Cardiac fibroblast (primary cell): Measurements from ENCODE around the gene SLFNL1.

Experiments
- DNase-seq, 2 donors: peaks; one replicate each; pipeline versions ENCODE4 v3.0.0 to v3.0.0-alpha.2; 2010; ENCODE audit warnings: low read depth in 2 of 2
- H3K4me3 ChIP-seq, 2 donors: replicated peaks in 1 of 2; 1 replicate in 1 of 2; 2 replicates in 1 of 2; pipeline ENCODE4 v1.5.1; 2011; ENCODE audit warnings: low read depth in 2 of 2, low read length in 2 of 2, mild to moderate bottlenecking in 2 of 2, moderate library complexity in 1 of 2
- TF ChIP-seq, protein P1 (sequence below): IDR thresholded peaks from one replicate; pipeline ENCODE4 v1.5.1; 2011; ENCODE audit warnings: low read depth, mild to moderate bottlenecking, low read length, inconsistent platforms

Gene SLFNL1

DNA sequence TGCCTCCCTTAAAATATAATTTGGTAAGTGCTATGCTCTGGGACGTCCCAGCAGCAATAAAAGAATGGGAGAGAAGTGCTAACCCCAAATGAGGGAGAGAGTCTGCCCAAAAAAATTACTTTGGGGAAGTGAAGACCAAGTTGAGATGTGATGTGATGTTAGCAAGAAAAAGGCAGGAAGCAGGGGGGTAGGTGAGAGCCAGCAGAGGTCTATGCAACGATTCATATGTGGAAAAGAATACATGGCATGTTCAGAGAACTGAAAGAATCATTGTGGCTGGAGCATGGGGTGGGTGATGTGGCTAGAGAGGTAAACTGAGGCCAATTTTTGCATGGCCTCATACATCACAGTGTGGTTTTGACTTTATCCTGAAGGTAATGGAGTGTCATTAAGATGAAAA is 47.6 kb downstream of the SLFNL1 start:
- no peak overlapping the region for H3K4me3 ChIP-seq
- no peak for DNase-seq
- TF ChIP-seq, protein P1, sequence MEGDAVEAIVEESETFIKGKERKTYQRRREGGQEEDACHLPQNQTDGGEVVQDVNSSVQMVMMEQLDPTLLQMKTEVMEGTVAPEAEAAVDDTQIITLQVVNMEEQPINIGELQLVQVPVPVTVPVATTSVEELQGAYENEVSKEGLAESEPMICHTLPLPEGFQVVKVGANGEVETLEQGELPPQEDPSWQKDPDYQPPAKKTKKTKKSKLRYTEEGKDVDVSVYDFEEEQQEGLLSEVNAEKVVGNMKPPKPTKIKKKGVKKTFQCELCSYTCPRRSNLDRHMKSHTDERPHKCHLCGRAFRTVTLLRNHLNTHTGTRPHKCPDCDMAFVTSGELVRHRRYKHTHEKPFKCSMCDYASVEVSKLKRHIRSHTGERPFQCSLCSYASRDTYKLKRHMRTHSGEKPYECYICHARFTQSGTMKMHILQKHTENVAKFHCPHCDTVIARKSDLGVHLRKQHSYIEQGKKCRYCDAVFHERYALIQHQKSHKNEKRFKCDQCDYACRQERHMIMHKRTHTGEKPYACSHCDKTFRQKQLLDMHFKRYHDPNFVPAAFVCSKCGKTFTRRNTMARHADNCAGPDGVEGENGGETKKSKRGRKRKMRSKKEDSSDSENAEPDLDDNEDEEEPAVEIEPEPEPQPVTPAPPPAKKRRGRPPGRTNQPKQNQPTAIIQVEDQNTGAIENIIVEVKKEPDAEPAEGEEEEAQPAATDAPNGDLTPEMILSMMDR = no peak

DNA sequence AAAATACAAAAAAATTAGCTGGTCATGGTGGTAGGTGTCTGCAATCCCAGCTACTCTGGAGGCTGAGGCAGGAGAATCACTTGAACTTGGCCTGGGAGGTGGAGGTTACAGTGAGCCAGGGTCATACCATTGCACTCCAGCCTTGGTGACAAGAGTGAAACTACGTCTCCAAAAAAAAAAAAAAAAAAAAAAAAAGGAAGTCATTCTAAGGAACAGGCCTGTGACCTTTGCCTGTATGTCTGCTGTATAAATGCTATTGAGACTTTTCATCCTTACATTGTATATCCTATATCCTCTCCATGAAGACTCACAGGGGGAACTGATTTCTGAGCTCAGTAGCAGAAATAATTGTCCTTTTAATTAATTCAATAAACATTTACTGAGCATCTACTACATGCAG is 49.6 kb downstream of the SLFNL1 start:
- TF ChIP-seq, protein P1 = no peak
- no peak overlapping the region for H3K4me3 ChIP-seq
- DNase-seq = no peak

DNA sequence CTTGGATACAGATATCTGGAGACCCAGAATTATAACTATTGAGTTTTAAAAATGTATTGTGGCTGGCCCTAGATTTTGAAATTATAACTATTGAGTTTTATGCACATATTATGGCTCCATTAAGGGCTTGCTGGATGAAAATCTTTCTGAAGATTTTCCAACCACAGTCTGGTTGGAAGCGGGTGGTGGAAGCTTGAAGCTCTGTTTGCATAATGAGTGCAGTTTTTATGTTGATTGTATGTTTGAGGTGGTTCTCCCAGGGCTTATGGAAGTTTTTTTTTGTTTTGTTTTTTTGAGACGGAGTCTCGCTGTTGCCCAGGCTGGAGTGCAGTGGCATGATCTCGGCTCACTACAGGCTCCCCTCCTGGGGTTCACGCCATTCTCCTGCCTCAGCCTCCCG is 52.1 kb downstream of the SLFNL1 start:
- no peak for DNase-seq
- H3K4me3 ChIP-seq = no peak overlapping the region
- TF ChIP-seq, protein P1 = no peak

DNA sequence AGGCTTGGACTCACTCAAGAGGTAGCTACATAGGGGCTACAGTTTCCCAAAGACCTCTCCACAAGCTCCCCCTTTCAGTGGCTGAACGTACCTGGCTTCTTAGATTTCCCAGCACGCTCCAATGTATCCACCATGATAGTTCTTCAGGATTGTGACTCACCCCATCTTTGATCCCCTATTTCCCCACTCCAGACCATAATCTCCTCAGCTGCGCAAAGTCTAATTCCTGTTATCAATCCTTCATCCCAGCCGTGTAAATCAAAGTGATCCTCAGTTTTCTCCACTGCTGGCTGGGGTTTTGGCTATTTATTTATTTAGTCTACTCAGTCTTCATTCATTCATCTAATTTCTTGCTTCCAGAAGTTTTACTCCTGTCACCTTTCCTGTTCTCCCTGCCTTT is 55.1 kb downstream of the SLFNL1 start:
- TF ChIP-seq, protein P1 = no peak
- DNase-seq = no peak
- no peak overlapping the region for H3K4me3 ChIP-seq
